ENCODE data around the gene TMEM123.
"Not testable (repeated sequence)": the region's sequence is repeated elsewhere in the genome, so short reads cannot be mapped to it uniquely, and the experiment has no call there.

TMEM123 gene

GRCh38 chr11:102377891-102378290 lies 74.7 kb downstream of the TMEM123 start:
- no peak for TF ChIP-seq CTCF (IDR thresholded peaks at IDR 0.05)
- H3K27ac ChIP-seq = no peak overlapping the region
- H3K4me3 ChIP-seq = no peak overlapping the region
- no peak for DNase-seq (ENCODE audit: low spot score)

- Histone ChIP-seq H3K27ac (no peak overlapping the region), H3K4me3 (no peak overlapping the region)
- TF ChIP-seq CTCF (IDR thresholded peaks at IDR 0.05) = no peak
Measured at GRCh38 chr11:102375720-102376399, 76.7 kb downstream of the TMEM123 start.

GRCh38 chr11:102374633-102375424 lies 77.7 kb downstream of the TMEM123 start:
- not testable (repeated sequence) for H3K4me3 ChIP-seq; H3K27ac ChIP-seq; DNase-seq (ENCODE audit: low spot score)

More at GRCh38 chr11:102375720-102376399, 76.7 kb downstream of the TMEM123 start:
- DNase-seq (ENCODE audit: low spot score) = no peak

- Histone ChIP-seq H3K4me3 (no peak overlapping the region), H3K27ac (no peak overlapping the region)
- TF ChIP-seq CTCF (IDR thresholded peaks at IDR 0.05) = no peak
- DNase-seq (ENCODE audit: low spot score) = no peak
Measured at GRCh38 chr11:102368472-102368871, 84.1 kb downstream of the TMEM123 start.

- no peak for DNase-seq (ENCODE audit: low spot score)
- no peak for TF ChIP-seq CTCF (IDR thresholded peaks at IDR 0.05)
- no peak overlapping the region for H3K4me3 ChIP-seq
- H3K27ac ChIP-seq = no peak overlapping the region
Measured at GRCh38 chr11:102367364-102367763, 85.2 kb downstream of the TMEM123 start.

GRCh38 chr11:102364991-102365390 lies 87.6 kb downstream of the TMEM123 start:
- no peak overlapping the region for H3K4me3 ChIP-seq
- no peak for DNase-seq (ENCODE audit: low spot score)
- no peak overlapping the region for H3K27ac ChIP-seq
- TF ChIP-seq CTCF (IDR thresholded peaks at IDR 0.05) = no peak

GRCh38 chr11:102361086-102362031 lies 91.2 kb downstream of the TMEM123 start:
- no peak overlapping the region for H3K4me3 ChIP-seq
- no peak for DNase-seq (ENCODE audit: low spot score)
- no peak for TF ChIP-seq CTCF (IDR thresholded peaks at IDR 0.05)
- no peak overlapping the region for H3K27ac ChIP-seq

All from coronary artery (tissue), 2 donors.